ENCODE results near the gene G6PC3.

The G6PC3 gene

GRCh38 chr17:44049294-44050060 lies 21.1 kb upstream of the G6PC3 start (continued):
- TF ChIP-seq, protein P1, sequence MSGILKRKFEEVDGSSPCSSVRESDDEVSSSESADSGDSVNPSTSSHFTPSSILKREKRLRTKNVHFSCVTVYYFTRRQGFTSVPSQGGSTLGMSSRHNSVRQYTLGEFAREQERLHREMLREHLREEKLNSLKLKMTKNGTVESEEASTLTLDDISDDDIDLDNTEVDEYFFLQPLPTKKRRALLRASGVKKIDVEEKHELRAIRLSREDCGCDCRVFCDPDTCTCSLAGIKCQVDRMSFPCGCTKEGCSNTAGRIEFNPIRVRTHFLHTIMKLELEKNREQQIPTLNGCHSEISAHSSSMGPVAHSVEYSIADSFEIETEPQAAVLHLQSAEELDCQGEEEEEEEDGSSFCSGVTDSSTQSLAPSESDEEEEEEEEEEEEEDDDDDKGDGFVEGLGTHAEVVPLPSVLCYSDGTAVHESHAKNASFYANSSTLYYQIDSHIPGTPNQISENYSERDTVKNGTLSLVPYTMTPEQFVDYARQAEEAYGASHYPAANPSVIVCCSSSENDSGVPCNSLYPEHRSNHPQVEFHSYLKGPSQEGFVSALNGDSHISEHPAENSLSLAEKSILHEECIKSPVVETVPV (CRISPR knock-in tag; IDR thresholded peaks at IDR 0.05): no peak

- TF ChIP-seq SNAI2 (CRISPR knock-in tag; IDR thresholded peaks at IDR 0.05) (no peak), ZFP30 (CRISPR knock-in tag; IDR thresholded peaks at IDR 0.05) (no peak), ZNF8 (CRISPR knock-in tag; IDR thresholded peaks at IDR 0.05) (no peak), ZNF70 (CRISPR knock-in tag; IDR thresholded peaks at IDR 0.05) (no peak)
- no peak for ATAC-seq
These were observed 17.2 kb upstream of the G6PC3 start for GRCh38 chr17:44053125-44053872.

DNA sequence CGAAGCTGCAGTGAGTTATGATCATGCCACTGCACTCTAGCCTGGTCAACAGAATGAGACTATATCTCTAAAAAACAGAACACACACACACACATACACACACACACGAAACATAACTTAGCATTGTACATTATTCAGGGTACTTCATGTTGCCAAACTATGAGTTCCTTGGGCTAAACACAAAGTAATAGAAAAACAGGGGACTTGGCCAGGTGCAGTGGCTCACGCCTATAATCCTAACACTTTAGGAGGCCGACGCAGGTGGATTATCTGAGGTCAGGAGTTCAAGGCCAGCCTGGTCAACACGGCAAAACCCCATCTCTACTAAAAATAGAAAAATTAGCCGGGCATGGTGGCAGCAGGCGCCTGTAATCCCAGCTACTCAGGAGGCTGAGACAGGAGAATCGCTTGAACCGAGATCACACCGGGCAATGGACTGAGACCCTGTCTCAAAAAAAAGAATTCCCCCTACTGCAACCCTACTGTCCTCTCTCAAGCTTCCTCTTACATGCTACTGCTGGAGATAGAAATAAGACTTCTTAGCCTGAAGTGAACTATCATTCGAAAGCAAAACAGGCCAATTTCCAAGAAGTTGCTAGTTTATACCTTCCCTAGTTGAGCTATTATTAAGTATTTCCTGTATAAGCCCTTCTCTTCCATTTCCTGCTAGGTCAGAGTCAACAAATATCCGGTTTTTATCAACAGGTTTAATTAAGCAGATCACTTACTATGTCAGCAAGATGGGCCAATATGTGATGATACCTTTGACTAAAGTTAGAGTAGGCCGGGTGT lies 11.2 kb upstream of the G6PC3 start:
- ATAC-seq: no peak
- TF ChIP-seq SNAI2 (CRISPR knock-in tag; IDR thresholded peaks at IDR 0.05) (no peak), OSR1 (CRISPR knock-in tag; IDR thresholded peaks at IDR 0.05) (no peak)

GRCh38 chr17:44061446-44061845 lies 9.1 kb upstream of the G6PC3 start:
- TF ChIP-seq ISL1 (CRISPR knock-in tag; IDR thresholded peaks at IDR 0.05) (peak; percentile 30), ARNTL (CRISPR knock-in tag; IDR thresholded peaks at IDR 0.05; ENCODE audit: borderline replicate concordance, low read depth) (no peak)
- ATAC-seq: peak; percentile 50

GRCh38 chr17:44062871-44063270 lies 7.7 kb upstream of the G6PC3 start:
- no peak for TF ChIP-seq OSR1 (CRISPR knock-in tag; IDR thresholded peaks at IDR 0.05)
- no peak for TF ChIP-seq ZNF8 (CRISPR knock-in tag; IDR thresholded peaks at IDR 0.05)
- no peak for TF ChIP-seq TSHZ2 (CRISPR knock-in tag; IDR thresholded peaks at IDR 0.05)
- TF ChIP-seq ZFP3 (CRISPR knock-in tag; IDR thresholded peaks at IDR 0.05): no peak
- no peak for ATAC-seq

DNA sequence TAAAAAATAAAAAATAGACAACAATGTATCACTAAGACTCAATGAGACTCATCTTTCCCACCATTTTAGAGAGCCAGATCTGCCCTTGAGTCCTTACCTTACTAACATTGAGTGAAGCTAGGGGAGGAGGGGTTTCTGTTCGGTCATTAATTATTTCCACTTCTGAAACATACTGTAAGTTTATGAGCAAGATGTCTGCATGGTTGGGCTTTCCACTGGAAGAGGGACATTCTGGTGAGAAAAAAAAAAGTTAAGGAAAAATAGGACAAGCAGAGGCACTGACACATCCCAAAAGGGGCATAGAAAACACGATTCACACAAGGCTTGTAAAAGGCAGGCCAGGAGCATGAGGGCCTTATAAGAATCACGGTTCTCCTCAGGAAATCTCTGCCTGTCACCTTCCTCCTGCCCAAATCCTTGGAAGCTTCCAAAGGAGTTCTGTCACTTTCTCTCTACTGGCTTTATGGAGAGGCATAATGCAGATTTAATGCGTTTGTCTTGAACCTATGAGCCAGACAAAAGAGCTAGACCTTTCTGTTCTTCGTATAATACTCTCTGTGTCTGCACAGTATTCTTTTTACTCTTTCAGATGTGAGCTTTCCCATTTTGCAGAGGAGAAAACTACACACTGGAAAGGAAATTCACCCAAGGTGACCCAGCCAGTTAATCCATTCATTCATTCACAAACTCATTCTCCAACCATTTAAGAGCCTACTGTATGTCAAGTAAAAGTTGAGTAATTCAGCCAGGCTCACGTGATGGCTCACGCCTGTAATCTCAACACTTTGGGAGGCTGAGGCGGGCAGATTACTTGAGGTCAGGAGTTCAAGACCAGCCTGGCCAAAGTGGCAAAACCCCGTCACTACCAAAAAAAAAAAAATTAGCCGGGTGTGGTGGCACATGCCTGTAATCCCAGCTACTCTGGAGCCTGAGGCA lies 6.6 kb upstream of the G6PC3 start:
- no peak for ATAC-seq
- TF ChIP-seq ZFP3 (CRISPR knock-in tag; IDR thresholded peaks at IDR 0.05) (no peak), PPARA (CRISPR knock-in tag; IDR thresholded peaks at IDR 0.05; ENCODE audit: borderline replicate concordance) (no peak), ARNTL (CRISPR knock-in tag; IDR thresholded peaks at IDR 0.05; ENCODE audit: borderline replicate concordance, low read depth) (no peak), ZFP30 (CRISPR knock-in tag; IDR thresholded peaks at IDR 0.05) (no peak), CREB5 (CRISPR knock-in tag; IDR thresholded peaks at IDR 0.05; ENCODE audit: low read depth) (no peak), PATZ1 (CRISPR knock-in tag; IDR thresholded peaks at IDR 0.05; ENCODE audit: borderline replicate concordance) (no peak), ZNF70 (CRISPR knock-in tag; IDR thresholded peaks at IDR 0.05) (no peak), ESRRG (CRISPR knock-in tag; IDR thresholded peaks at IDR 0.05) (no peak), TOX (CRISPR knock-in tag; IDR thresholded peaks at IDR 0.05; ENCODE audit: borderline replicate concordance) (no peak), TSHZ2 (CRISPR knock-in tag; IDR thresholded peaks at IDR 0.05) (no peak), CSDC2 (CRISPR knock-in tag; IDR thresholded peaks at IDR 0.05) (no peak), ISL1 (CRISPR knock-in tag; IDR thresholded peaks at IDR 0.05) (no peak), SNAI2 (CRISPR knock-in tag; IDR thresholded peaks at IDR 0.05) (no peak)

Data from SK-N-SH treated with all-trans-retinoic acid at 6 μM for 48 hours (cell line).